ENCODE data around the gene MAPK7. TPM values are rescaled to one million over a fixed set of nuclear protein-coding genes. Genes with fewer than 3 reads are reported as not detected.

Gene MAPK7
- total and polyA plus RNA-seq, 2 of the 8 experiments (the other 6 are each of a cell fraction or from before 2014, with no cell fraction given) = 15.2 to 28.1 TPM

- H2AK5ac ChIP-seq (ENCODE audit: low read depth, low read length) = no peak overlapping the region
- no peak overlapping the region for H2BK20ac ChIP-seq (ENCODE audit: low read length)
- no peak overlapping the region for H3K4me2 ChIP-seq (ENCODE audit: insufficient read depth in 1 of 2, low read depth in 2 of 2, low read length in 2 of 2)
- H3K14ac ChIP-seq (ENCODE audit: insufficient read length) = no peak overlapping the region
- no peak overlapping the region for H2BK5ac ChIP-seq (ENCODE audit: low read depth, low read length)
- H4K91ac ChIP-seq (replicated peaks; ENCODE audit: insufficient read length, low read length) = no peak overlapping the region
- H4K5ac ChIP-seq (ENCODE audit: insufficient read length, low read depth, low read length) = no peak overlapping the region
- H4K20me1 ChIP-seq (replicated peaks in 1 of 2; ENCODE audit: control insufficient read depth in 1 of 2, insufficient read depth in 2 of 2, low read length in 2 of 2) = no peaks in the 10 kb centered on the region
- H3K79me1 ChIP-seq (ENCODE audit: low read depth, low read length) = no peaks in the 10 kb centered on the region
- H3K36me3 ChIP-seq (ENCODE audit: control insufficient read depth in 2 of 4, insufficient read depth in 4 of 4, low read length in 3 of 4) = no peaks in the 10 kb centered on the region
- H3K9me3 ChIP-seq (ENCODE audit: insufficient read depth in 2 of 2, low read depth in 1 of 2, low read length in 1 of 2) = no peaks in the 10 kb centered on the region
- H3K18ac ChIP-seq (ENCODE audit: extremely low read depth, low read length) = no peak overlapping the region
- H3K9ac ChIP-seq (replicated peaks in 1 of 4; ENCODE audit: extremely low read depth in 1 of 4, low read depth in 3 of 4, low read length in 3 of 4) = no peak overlapping the region
- no peak overlapping the region for H2BK15ac ChIP-seq (ENCODE audit: low read length)
- CTCF ChIA-PET (ENCODE audit: partially characterized antibody) = interaction anchor here (1.6 kb wide), 1 partner anchor 10 kb away, joined by 3 read pairs; no protein-coding TSS in a partner anchor
- FAIRE-seq = no peak
- POLR2A ChIA-PET (ENCODE audit: partially characterized antibody) = no interaction called here
- peaks cover 0 to 4% (median under 1%) of the 10 kb centered on the region in 4 experiments; a peak in 2 of 7 replicates for H3K27me3 ChIP-seq (replicated peaks in 1 of 4; ENCODE audit: control insufficient read depth in 3 of 4, extremely low read depth in 1 of 4, insufficient read depth in 3 of 4, low read length in 3 of 4)
- no peak overlapping the region for H4K8ac ChIP-seq (ENCODE audit: extremely low read depth, insufficient read depth, low read length)
- no peak overlapping the region for H3K23ac ChIP-seq (ENCODE audit: insufficient read length)
- H3K56ac ChIP-seq (replicated peaks; ENCODE audit: insufficient read length, low read depth, low read length) = no peak overlapping the region
- H2BK120ac ChIP-seq (replicated peaks; ENCODE audit: low read depth, low read length) = no peak overlapping the region
- no peaks in the 10 kb centered on the region for H3K23me2 ChIP-seq (ENCODE audit: low read depth, low read length)
- no peak for DNase-seq (ENCODE audit: low read depth in 1 of 2, low spot score in 2 of 2)
- no peak overlapping the region for H2AFZ ChIP-seq (ENCODE audit: low read length)
- H3K79me2 ChIP-seq (ENCODE audit: control insufficient read depth in 1 of 2, insufficient read depth in 2 of 2, low read length in 2 of 2) = no peaks in the 10 kb centered on the region
- 91% methylated on average over 4 of the region's 4 CpGs; no CpG with 5 or more reads in 1 of the 2 experiments for WGBS, 2 experiments (ENCODE audit: extremely low coverage in 1 of 2, insufficient coverage in 1 of 2, insufficient read length in 1 of 2, insufficient replicate concordance in 2 of 2, low coverage in 1 of 2, low lambda C conversion rate in 2 of 2, missing lambda C conversion rate in 1 of 2)
- H3K4me3 ChIP-seq (ENCODE audit: extremely low read depth in 1 of 4, insufficient read depth in 2 of 4, low read depth in 3 of 4, low read length in 4 of 4) = no peak overlapping the region
- H2BK12ac ChIP-seq (ENCODE audit: low read depth, low read length) = no peak overlapping the region
- peaks cover 0 to 4% (median 1%) of the 10 kb centered on the region in 4 experiments; a peak in 3 of 7 replicates for H3K4me1 ChIP-seq (replicated peaks in 1 of 4; ENCODE audit: control insufficient read depth in 3 of 4, insufficient read depth in 4 of 4, low read length in 3 of 4)
- H3K27ac ChIP-seq (ENCODE audit: low read depth, low read length) = no peak overlapping the region
- H3K4ac ChIP-seq (replicated peaks; ENCODE audit: insufficient read length, low read depth, low read length) = no peak overlapping the region
- TF ChIP-seq SP4 (IDR thresholded peaks at IDR 0.05; ENCODE audit: low read length) (no peak), NANOG (IDR thresholded peaks at IDR 0.05; ENCODE audit: insufficient read depth, low read depth, low read length, poor library complexity, severe bottlenecking) (no peak), CHD1 (IDR thresholded peaks at IDR 0.05; ENCODE audit: low read depth, low read length) (no peak), SIX5 (IDR thresholded peaks at IDR 0.05; ENCODE audit: low read depth, low read length) (no peak), ATF2 (IDR thresholded peaks at IDR 0.05; ENCODE audit: low read length) (no peak), TAF1 (IDR thresholded peaks at IDR 0.05; ENCODE audit: low read depth, low read length) (no peak), KDM4A (IDR thresholded peaks at IDR 0.05; ENCODE audit: low read depth, low read length, severe bottlenecking) (no peak), ZNF274 (IDR thresholded peaks at IDR 0.05; ENCODE audit: borderline replicate concordance, extremely low read depth, low read length) (no peak), RAD21 (IDR thresholded peaks at IDR 0.05 in 1 of 2, conservative IDR thresholded peaks at IDR 0.05 in 1 of 2; ENCODE audit: low read depth in 2 of 2, low read length in 2 of 2) (no peak), EP300 (IDR thresholded peaks at IDR 0.05; ENCODE audit: borderline replicate concordance in 1 of 2, low read depth in 2 of 2, low read length in 2 of 2) (no peak), CEBPB (IDR thresholded peaks at IDR 0.05; ENCODE audit: low read depth, low read length) (no peak), HDAC2 (IDR thresholded peaks at IDR 0.05; ENCODE audit: borderline replicate concordance in 1 of 2, low read depth in 2 of 2, low read length in 2 of 2) (no peak)
These were observed 42.9 kb downstream of the MAPK7 start for GRCh38 chr17:19421219-19421618.

Data from H1 (cell line).